Osteocyte (in vitro differentiated cells): ENCODE results near the gene PDE4D. TPM values are rescaled to one million over a fixed set of nuclear protein-coding genes. Genes with fewer than 3 reads are reported as not detected.

Source experiments
- DNase-seq: peaks from one replicate; pipeline ENCODE4 v3.0.0; 2021; ENCODE audit warnings: mixed read lengths; ENCODE audit not compliant: unreplicated experiment; ENCODE audit errors: extremely low spot score
- H3K27ac Mint-ChIP-seq: one replicate; pipeline ENCODE4 v1.8.0; 2021; ENCODE audit warnings: mild to moderate bottlenecking, mixed read lengths; ENCODE audit not compliant: unreplicated experiment
- H3K27me3 Mint-ChIP-seq: one replicate; pipeline ENCODE4 v1.8.0; 2021; ENCODE audit warnings: mixed read lengths; ENCODE audit not compliant: unreplicated experiment
- H3K36me3 Mint-ChIP-seq: one replicate; pipeline ENCODE4 v1.8.0; 2021; ENCODE audit warnings: mixed read lengths; ENCODE audit not compliant: unreplicated experiment
- H3K4me1 Mint-ChIP-seq: one replicate; pipeline ENCODE4 v1.8.0; 2021; ENCODE audit warnings: mixed read lengths; ENCODE audit not compliant: unreplicated experiment
- H3K4me3 Mint-ChIP-seq: one replicate; pipeline ENCODE4 v1.8.0; 2021; ENCODE audit warnings: mild to moderate bottlenecking, moderate library complexity, mixed read lengths; ENCODE audit not compliant: unreplicated experiment
- H3K9me3 Mint-ChIP-seq: one replicate; pipeline ENCODE4 v1.8.0; 2021; ENCODE audit warnings: mixed read lengths; ENCODE audit not compliant: unreplicated experiment
- total RNA-seq: library from RNA; stranded (reverse); gene quantifications from 2 replicates; pipeline ENCODE4 v1.2.1, GENCODE V29; 2021
- TF ChIP-seq, protein P1 (sequence below): fragments of 200-600 bp; sonication (generic); IDR thresholded peaks from 2 replicates; pipeline ENCODE4 v1.5.0; 2021; ENCODE audit warnings: antibody characterized with exemption, mild to moderate bottlenecking, moderate library complexity

The PDE4D gene
- total RNA-seq, 1 donor from 2014 or later: 24.2 TPM

DNA sequence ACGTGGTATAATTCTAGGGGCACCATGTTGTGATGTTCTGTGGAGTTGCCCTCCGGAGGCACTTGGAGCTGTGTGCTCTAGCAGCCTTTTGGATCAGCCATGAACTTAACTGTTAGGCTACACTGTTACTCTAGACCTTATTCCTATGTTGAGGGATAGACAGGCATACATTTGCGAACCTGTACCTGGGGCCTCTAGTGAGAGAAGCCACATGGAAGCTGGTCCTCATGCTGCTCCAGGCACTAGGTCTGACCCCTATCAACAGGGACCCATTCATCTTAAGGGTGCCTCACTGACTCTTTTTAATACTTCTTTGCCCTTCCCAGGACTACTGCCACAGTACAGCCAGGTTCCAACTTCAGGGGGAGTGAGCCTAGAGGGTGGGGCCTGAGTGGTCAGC is 715.9 kb downstream of the PDE4D start:
- no peaks in the 10 kb centered on the region for H3K27me3 Mint-ChIP-seq
- no peak for DNase-seq
- TF ChIP-seq, protein P1, sequence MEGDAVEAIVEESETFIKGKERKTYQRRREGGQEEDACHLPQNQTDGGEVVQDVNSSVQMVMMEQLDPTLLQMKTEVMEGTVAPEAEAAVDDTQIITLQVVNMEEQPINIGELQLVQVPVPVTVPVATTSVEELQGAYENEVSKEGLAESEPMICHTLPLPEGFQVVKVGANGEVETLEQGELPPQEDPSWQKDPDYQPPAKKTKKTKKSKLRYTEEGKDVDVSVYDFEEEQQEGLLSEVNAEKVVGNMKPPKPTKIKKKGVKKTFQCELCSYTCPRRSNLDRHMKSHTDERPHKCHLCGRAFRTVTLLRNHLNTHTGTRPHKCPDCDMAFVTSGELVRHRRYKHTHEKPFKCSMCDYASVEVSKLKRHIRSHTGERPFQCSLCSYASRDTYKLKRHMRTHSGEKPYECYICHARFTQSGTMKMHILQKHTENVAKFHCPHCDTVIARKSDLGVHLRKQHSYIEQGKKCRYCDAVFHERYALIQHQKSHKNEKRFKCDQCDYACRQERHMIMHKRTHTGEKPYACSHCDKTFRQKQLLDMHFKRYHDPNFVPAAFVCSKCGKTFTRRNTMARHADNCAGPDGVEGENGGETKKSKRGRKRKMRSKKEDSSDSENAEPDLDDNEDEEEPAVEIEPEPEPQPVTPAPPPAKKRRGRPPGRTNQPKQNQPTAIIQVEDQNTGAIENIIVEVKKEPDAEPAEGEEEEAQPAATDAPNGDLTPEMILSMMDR: no peak
- peaks cover 12% of the 10 kb centered on the region for H3K36me3 Mint-ChIP-seq
- no peak overlapping the region for H3K4me3 Mint-ChIP-seq
- H3K27ac Mint-ChIP-seq: no peak overlapping the region
- no peaks in the 10 kb centered on the region for H3K9me3 Mint-ChIP-seq
- H3K4me1 Mint-ChIP-seq: peaks cover 5% of the 10 kb centered on the region

DNA sequence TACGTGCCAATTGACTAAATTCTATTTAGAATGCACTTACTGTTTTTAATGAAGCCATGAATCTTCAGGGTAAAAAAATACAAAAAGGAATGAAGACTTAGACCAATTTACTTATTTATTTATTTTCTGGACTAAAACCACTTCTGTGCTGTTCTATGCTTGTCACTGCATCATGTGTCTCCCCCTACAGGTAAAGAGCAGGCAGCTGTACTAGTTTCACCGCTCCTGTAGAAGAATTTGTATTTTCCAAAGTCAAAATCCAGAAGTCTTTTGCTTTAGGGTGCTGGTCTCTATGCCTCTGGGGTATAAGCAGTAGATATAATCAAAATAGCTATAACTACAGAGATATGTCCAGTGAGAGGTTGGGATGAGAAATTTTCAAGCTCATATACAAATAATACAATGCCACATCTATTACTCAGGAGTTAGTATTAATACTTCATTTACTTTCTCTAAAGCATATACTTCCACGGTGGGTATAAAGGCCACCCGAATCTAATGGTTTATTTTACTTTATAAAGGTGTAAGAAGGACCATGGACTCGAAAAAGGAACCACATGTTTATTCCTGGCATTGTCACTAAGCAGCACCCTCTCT is 719.2 kb downstream of the PDE4D start:
- DNase-seq: no peak
- H3K4me1 Mint-ChIP-seq: peaks cover 10% of the 10 kb centered on the region
- no peak overlapping the region for H3K4me3 Mint-ChIP-seq
- no peaks in the 10 kb centered on the region for H3K9me3 Mint-ChIP-seq
- TF ChIP-seq, protein P1: peak; percentile 91
- no peak overlapping the region for H3K27ac Mint-ChIP-seq
- H3K36me3 Mint-ChIP-seq: peaks cover 9% of the 10 kb centered on the region
- H3K27me3 Mint-ChIP-seq: no peaks in the 10 kb centered on the region

DNA sequence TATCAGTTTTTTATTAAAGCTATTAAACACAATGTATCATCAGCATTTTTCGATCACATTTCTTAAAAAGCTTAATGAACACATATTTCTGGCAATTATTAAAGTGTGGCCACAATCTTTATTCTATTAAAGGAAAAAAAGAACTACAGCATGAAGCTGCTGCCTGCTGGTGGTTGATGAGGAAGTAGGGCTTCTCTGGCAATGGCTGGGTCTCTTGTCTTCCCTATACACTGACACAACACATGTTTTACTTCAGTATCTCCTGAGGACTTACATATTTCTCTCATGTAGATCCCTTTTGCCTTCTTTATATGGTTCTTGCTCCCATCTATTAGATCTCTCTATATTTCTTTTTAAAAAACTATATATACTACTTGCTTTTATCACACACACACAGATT is 719.9 kb downstream of the PDE4D start:
- peaks cover 3% of the 10 kb centered on the region for H3K36me3 Mint-ChIP-seq

DNA sequence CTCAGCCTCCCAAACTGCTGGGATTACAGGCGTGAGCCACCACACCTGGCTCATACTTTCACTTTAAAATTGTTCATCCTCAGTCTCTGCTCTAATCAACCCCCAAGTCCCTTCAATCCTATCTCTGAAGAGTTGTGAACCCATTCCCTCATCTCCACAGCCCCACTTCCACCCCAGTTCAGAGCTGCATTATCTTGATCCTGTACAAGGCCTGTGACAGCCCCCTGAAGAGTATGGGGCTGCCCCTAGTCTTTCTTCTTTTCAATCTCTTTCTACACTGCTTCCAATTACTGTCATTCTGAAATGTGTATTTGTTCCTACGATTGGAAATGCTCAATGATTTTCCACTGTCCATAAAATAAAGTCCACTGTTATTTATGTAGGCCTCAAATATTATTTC is 722.4 kb downstream of the PDE4D start:
- H3K4me3 Mint-ChIP-seq: no peak overlapping the region
- H3K36me3 Mint-ChIP-seq: no peaks in the 10 kb centered on the region
- H3K4me1 Mint-ChIP-seq: peaks cover 29% of the 10 kb centered on the region
- no peaks in the 10 kb centered on the region for H3K9me3 Mint-ChIP-seq
- H3K27me3 Mint-ChIP-seq: no peaks in the 10 kb centered on the region
- no peak for DNase-seq
- TF ChIP-seq, protein P1: no peak
- no peak overlapping the region for H3K27ac Mint-ChIP-seq

More for the DNA sequence above, 719.9 kb downstream of the PDE4D start:
- Mint-ChIP-seq H3K4me1 (peaks cover 17% of the 10 kb centered on the region), H3K4me3 (no peak overlapping the region), H3K9me3 (no peaks in the 10 kb centered on the region), H3K27me3 (no peaks in the 10 kb centered on the region), H3K27ac (no peak overlapping the region)
- DNase-seq: no peak
- TF ChIP-seq, protein P1: peak; percentile 18

DNA sequence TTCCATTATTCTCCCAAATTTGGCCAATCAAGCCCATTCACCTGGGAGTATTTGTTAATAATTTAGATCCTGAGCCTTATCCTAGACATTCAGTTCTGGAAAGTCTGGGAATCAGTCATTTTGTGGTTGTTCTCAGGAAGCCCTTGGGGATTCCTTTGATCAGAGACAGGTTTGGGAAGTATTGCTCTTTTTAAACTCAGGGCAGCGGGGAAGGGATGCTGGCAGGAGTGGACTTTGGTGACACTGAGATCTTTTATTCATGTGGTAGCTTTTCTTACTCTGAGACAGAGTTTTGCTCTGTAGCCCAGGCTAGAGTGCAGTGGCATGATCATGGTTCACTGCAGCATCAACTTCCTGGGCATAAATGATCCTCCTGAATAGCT is 723.8 kb downstream of the PDE4D start:
- TF ChIP-seq, protein P1: no peak

More for the DNA sequence above, 723.8 kb downstream of the PDE4D start:
- H3K27ac Mint-ChIP-seq: no peak overlapping the region
- H3K27me3 Mint-ChIP-seq: no peaks in the 10 kb centered on the region
- H3K4me3 Mint-ChIP-seq: no peak overlapping the region
- DNase-seq: no peak
- peaks cover 34% of the 10 kb centered on the region for H3K4me1 Mint-ChIP-seq
- H3K9me3 Mint-ChIP-seq: no peaks in the 10 kb centered on the region
- no peaks in the 10 kb centered on the region for H3K36me3 Mint-ChIP-seq
